GM12874 (cell line): ENCODE measurements around the gene TMEM169.

Source experiments
- CTCF ChIP-seq: IDR thresholded peaks from 2 replicates; pipeline ENCODE4 v1.5.1; 2011; ENCODE audit warnings: low read depth, mild to moderate bottlenecking, control low read depth, low read length, moderate library complexity; ENCODE audit not compliant: insufficient read depth

The TMEM169 gene

DNA sequence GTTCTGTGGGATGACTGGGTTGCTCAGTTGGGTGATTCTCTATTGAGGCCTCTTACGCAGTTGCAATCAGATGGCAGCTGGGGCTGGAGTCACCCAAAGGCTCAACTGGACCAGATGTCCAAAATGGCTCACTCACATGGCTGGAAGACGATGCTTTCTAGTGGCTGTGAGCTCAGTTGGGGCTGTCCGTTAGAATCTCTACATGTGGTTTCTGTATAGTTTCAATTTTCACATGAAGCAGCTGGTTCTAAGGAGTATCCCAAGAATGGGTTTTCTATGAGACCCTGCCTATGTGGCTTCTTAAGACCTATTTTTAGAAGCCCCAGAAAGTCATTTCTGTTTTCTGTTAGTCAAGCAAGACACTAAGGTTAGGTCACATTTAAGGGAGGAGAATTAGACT is 31.9 kb downstream of the TMEM169 start:
- no peak for TF ChIP-seq CTCF

GRCh38 chr2:216114382-216114713 is 32.6 kb downstream of the TMEM169 start:
- TF ChIP-seq CTCF = no peak

GRCh38 chr2:216114714-216115531 is 33.2 kb downstream of the TMEM169 start:
- TF ChIP-seq CTCF = peak; percentile 81

GRCh38 chr2:216116418-216116817 is 34.7 kb downstream of the TMEM169 start:
- TF ChIP-seq CTCF = no peak

- no peak for TF ChIP-seq CTCF
Observed at GRCh38 chr2:216117561-216118340, 36.0 kb downstream of the TMEM169 start.

DNA sequence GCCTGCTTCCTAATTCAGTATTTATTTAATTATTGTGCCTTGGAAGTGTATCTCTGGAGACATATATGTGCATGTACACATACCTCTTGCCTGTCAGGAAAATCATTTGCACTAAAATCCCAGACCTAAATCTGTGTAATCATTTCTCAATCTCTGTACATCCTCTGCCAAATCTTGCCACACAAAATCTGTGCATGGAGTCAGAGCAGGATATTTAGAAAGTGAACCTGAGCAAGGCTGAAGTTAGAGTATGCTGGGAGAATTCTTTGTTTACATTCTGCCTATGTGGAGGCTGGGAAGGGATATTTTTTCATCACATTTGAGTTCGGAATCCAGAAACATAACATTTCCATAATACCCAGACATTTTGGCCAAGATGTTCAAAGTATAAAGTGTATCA is 36.8 kb downstream of the TMEM169 start:
- no peak for TF ChIP-seq CTCF

GRCh38 chr2:216119146-216119545 is 37.4 kb downstream of the TMEM169 start:
- TF ChIP-seq CTCF = no peak
